GM12873 (cell line): ENCODE results near the gene MC4R.
A peak's percentile ranks its signal among the peaks of the same experiment; 100 is the strongest.

Experiments
- TF ChIP-seq, protein P1 (sequence below): IDR thresholded peaks from 2 replicates; pipeline ENCODE4 v1.5.1; 2012; ENCODE audit warnings: low read depth, mild to moderate bottlenecking, moderate library complexity, low read length, control low read depth; ENCODE audit not compliant: insufficient read depth; ENCODE audit errors: missing control alignments

The MC4R gene

DNA sequence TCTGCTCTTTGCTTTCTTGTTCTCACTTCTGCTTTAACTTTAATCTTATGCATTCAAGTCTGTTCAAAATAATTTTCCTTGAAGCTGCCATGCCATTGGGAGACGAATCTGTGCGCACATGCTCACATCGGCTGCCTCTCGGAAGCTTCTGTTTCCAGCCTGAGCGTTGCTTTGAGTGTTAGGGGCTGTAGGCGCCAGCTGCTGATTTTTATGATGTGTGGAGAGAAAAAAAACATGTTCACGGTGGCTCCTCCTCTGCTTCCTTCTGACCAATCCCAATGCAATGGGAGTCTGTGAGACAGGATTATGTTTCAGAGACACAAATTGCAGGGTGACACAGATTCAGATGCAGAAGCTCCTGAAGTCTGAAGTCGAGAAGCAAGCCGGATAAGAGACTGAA, at the start of gene MC4R:
Gene MC4R (minus strand): TSS at position 180 of the 400 bp plus-strand sequence. CDS start 426 bp downstream, outside the sequence.
- TF ChIP-seq, protein P1, sequence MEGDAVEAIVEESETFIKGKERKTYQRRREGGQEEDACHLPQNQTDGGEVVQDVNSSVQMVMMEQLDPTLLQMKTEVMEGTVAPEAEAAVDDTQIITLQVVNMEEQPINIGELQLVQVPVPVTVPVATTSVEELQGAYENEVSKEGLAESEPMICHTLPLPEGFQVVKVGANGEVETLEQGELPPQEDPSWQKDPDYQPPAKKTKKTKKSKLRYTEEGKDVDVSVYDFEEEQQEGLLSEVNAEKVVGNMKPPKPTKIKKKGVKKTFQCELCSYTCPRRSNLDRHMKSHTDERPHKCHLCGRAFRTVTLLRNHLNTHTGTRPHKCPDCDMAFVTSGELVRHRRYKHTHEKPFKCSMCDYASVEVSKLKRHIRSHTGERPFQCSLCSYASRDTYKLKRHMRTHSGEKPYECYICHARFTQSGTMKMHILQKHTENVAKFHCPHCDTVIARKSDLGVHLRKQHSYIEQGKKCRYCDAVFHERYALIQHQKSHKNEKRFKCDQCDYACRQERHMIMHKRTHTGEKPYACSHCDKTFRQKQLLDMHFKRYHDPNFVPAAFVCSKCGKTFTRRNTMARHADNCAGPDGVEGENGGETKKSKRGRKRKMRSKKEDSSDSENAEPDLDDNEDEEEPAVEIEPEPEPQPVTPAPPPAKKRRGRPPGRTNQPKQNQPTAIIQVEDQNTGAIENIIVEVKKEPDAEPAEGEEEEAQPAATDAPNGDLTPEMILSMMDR: no peak

- TF ChIP-seq, protein P1: no peak
Observed at GRCh38 chr18:60421356-60422118, 49.0 kb upstream of the MC4R start.

DNA sequence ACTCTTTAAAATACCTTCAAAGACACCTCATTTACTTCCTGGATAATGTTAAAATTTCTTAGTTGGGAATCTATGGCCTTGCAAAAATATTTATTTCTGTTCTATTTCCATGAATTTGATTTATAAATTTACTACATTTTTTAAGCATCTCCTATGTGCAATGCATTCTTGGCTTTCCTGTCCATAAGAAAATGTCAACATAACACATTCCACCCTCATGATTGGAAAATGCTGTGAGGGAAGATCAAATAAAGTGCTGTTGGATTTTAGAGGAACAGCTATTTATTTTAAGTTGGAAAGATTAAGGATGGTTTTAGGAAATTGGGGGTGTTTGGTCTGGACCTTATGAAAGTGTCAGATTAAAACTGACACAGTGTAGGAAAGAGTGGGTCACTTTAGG, 45.4 kb upstream of the MC4R start:
- TF ChIP-seq, protein P1: no peak

- TF ChIP-seq, protein P1: peak; percentile 60
Observed at GRCh38 chr18:60413944-60414547, 41.5 kb upstream of the MC4R start.

DNA sequence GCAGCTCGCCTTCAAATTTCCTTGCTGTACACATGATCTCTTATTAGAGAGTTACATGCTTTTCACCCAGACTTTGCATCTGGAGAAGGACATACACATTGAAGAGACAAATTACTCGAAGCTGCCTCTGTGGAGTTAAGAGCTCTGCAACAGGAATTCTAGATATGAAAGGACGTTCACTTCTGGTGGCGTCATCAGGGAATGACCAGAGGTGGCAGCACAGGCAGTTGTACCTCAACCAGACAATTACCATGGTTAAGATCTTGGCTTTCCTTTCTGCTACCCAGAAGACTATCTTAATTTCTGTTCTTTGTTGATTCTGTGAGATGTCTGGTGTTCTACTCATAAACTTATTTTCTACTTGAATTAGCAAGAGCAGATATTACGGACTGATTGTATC, 39.1 kb upstream of the MC4R start:
- TF ChIP-seq, protein P1: peak; percentile 31

GRCh38 chr18:60406721-60407120, 34.1 kb upstream of the MC4R start:
- TF ChIP-seq, protein P1: no peak

- TF ChIP-seq, protein P1: no peak
Observed at GRCh38 chr18:60404486-60405085, 32.0 kb upstream of the MC4R start.
